Breast epithelium (tissue), 4 donors: ENCODE results near the gene TMEM17. TPM values are rescaled to one million over a fixed set of nuclear protein-coding genes. Genes with fewer than 3 reads are reported as not detected.

Experiments used
- DNase-seq, 2 donors: peaks; one replicate each; pipeline ENCODE4 v3.0.0-alpha.2; 2019; ENCODE audit warnings: low spot score in 2 of 2
- H3K27ac ChIP-seq, 2 donors: fragments of 200-600 bp; sonication (generic) in 1 of 2; one replicate each; pipeline ENCODE4 v1.5.1; 2016 to 2019; ENCODE audit warnings: mild to moderate bottlenecking in 1 of 2
- H3K27me3 ChIP-seq, 2 donors: fragments of 200-600 bp; sonication (generic) in 1 of 2; one replicate each; pipeline versions ENCODE4 v1.5.1 to v1.6.0; 2017 to 2019; ENCODE audit warnings: control low read depth in 1 of 2, mild to moderate bottlenecking in 1 of 2
- H3K36me3 ChIP-seq: fragments of 200-600 bp; one replicate; pipeline ENCODE4 v1.5.1; 2019
- H3K4me1 ChIP-seq, 2 donors: fragments of 200-600 bp; sonication (generic); one replicate each; pipeline ENCODE4 v1.5.1; 2016 to 2019; ENCODE audit warnings: control low read depth in 1 of 2
- H3K4me3 ChIP-seq, 3 donors: fragments of 200-600 bp; sonication (generic); 1 replicate in 2 of 3; 2 replicates in 1 of 3; pipeline ENCODE4 v1.5.1; 2016 to 2019; ENCODE audit warnings: mild to moderate bottlenecking in 3 of 3, moderate library complexity in 2 of 3
- H3K9me3 ChIP-seq, 2 donors: fragments of 200-600 bp; sonication (generic) in 1 of 2; one replicate each; pipeline ENCODE4 v1.5.1; 2016 to 2019; ENCODE audit warnings: control low read depth in 1 of 2
- CTCF ChIP-seq, 3 donors: fragments of 450-650 bp; IDR thresholded peaks; one replicate each; pipeline ENCODE4 v1.5.1; 2016 to 2017; ENCODE audit warnings: antibody characterized with exemption in 3 of 3, mild to moderate bottlenecking in 3 of 3, moderate library complexity in 3 of 3
- POLR2A ChIP-seq: fragments of 450-650 bp; IDR thresholded peaks from one replicate; pipeline ENCODE4 v1.6.1; 2016; ENCODE audit warnings: antibody characterized with exemption, mild to moderate bottlenecking, moderate library complexity
- POLR2AphosphoS5 ChIP-seq, 3 donors: sonication (generic); formaldehyde crosslinking; IDR thresholded peaks; one replicate each; pipeline ENCODE4 v1.6.1; 2017; ENCODE audit warnings: antibody characterized with exemption in 3 of 3
- intact Hi-C: fragments of 100-400 bp; cut with DNase I; formaldehyde crosslinking; loops from one replicate; pipeline ENCODE4 v1.15.1; 2023; ENCODE audit warnings: low total_unique reads
- total RNA-seq, 3 donors: library from RNA; depleted of rRNA; stranded (reverse); fragments of >200 nt; gene quantifications; one replicate each; pipeline ENCODE4 v1.1.0, GENCODE V29; 2016

The TMEM17 gene
- total RNA-seq, 3 donors from 2014 or later, result 0.33 to 3.4 (median 2.3) TPM

DNA sequence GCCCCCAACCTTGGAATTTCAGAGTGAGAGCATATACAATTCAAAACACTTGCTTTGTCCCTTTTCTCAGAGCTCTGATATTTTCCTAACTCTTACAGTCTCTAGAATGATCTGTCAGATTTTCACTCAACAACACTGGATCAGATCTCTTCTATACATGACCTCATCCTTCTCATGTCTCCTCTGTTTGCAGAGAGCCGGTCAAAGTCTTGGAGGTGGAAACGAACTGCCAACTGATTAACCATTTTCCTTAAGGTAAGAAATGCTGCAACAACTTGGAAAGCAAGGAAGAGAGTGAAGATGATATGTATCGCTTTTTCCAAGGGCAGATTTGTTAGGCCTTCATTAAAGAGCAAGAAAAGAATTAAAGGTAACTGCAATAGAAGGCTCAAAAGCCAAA lies 4.9 kb downstream of the TMEM17 start:
- no peaks in the 10 kb centered on the region for H3K9me3 ChIP-seq
- H3K27ac ChIP-seq, result no peak overlapping the region
- H3K36me3 ChIP-seq, result no peaks in the 10 kb centered on the region
- TF ChIP-seq CTCF (IDR thresholded peaks at IDR 0.05) (no peak), POLR2AphosphoS5 (IDR thresholded peaks at IDR 0.05) (no peak), POLR2A (no peak)
- no peaks in the 10 kb centered on the region for H3K4me1 ChIP-seq
- DNase-seq, result no peak
- H3K4me3 ChIP-seq, result no peak overlapping the region
- intact Hi-C loops, result no loop called here
- no peaks in the 10 kb centered on the region for H3K27me3 ChIP-seq

DNA sequence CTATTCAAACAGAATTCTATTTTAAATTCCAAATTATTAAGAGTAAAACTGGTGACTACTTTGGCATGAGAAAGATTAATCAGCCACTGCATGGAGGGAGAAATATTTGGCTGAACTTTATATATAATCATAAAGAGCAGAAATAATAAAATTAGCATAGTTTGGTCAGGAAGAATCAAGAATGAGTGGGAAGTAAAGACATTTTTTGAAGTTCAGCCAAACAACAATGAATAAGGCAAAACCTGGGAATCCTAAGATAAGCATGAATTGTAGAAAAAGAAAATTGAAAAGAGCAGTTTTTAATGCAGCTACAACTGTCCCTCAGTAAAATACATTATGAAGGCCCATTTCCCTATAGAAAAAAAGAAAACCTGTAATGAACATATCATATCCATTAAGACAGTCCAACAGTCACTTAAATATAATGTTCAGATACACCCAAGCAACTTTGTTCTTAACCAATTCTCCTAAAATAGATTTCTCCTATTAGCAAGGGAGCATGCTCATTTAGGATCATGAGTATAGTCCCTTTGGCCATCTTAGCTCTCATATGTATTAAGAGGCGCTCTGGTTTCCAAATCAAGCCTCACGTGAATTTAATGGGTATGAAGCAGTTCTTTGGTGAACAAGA lies 6.5 kb downstream of the TMEM17 start:
- H3K27ac ChIP-seq, result no peak overlapping the region
- no peaks in the 10 kb centered on the region for H3K4me1 ChIP-seq
- no peaks in the 10 kb centered on the region for H3K36me3 ChIP-seq
- no peaks in the 10 kb centered on the region for H3K27me3 ChIP-seq
- no peaks in the 10 kb centered on the region for H3K9me3 ChIP-seq
- no peak for DNase-seq
- no peak for TF ChIP-seq CTCF (IDR thresholded peaks at IDR 0.05)
- TF ChIP-seq POLR2AphosphoS5 (IDR thresholded peaks at IDR 0.05), result no peak
- no peak for TF ChIP-seq POLR2A
- intact Hi-C loops, result no loop called here
- H3K4me3 ChIP-seq, result no peak overlapping the region

- H3K4me1 ChIP-seq, result no peaks in the 10 kb centered on the region
- intact Hi-C loops, result no loop called here
- DNase-seq, result no peak
- no peak for TF ChIP-seq POLR2AphosphoS5 (IDR thresholded peaks at IDR 0.05)
- TF ChIP-seq CTCF (IDR thresholded peaks at IDR 0.05), result no peak
- TF ChIP-seq POLR2A, result no peak
- no peaks in the 10 kb centered on the region for H3K27me3 ChIP-seq
- H3K27ac ChIP-seq, result no peak overlapping the region
- no peak overlapping the region for H3K4me3 ChIP-seq
- H3K9me3 ChIP-seq, result no peaks in the 10 kb centered on the region
- no peaks in the 10 kb centered on the region for H3K36me3 ChIP-seq
Observed at GRCh38 chr2:62498739-62499138, 7.3 kb downstream of the TMEM17 start.

- DNase-seq, result no peak
- H3K36me3 ChIP-seq, result no peaks in the 10 kb centered on the region
- H3K27me3 ChIP-seq, result no peaks in the 10 kb centered on the region
- H3K4me3 ChIP-seq, result no peak overlapping the region
- no peak for TF ChIP-seq CTCF (IDR thresholded peaks at IDR 0.05)
- TF ChIP-seq POLR2A, result no peak
- TF ChIP-seq POLR2AphosphoS5 (IDR thresholded peaks at IDR 0.05), result no peak
- no peak overlapping the region for H3K27ac ChIP-seq
- H3K4me1 ChIP-seq, result no peaks in the 10 kb centered on the region
- H3K9me3 ChIP-seq, result no peaks in the 10 kb centered on the region
- intact Hi-C loops, result loop anchor here (2.0 kb wide), 1 partner anchor 21 kb away; no protein-coding TSS in a partner anchor
Observed at GRCh38 chr2:62495761-62496160, 10.2 kb downstream of the TMEM17 start.

DNA sequence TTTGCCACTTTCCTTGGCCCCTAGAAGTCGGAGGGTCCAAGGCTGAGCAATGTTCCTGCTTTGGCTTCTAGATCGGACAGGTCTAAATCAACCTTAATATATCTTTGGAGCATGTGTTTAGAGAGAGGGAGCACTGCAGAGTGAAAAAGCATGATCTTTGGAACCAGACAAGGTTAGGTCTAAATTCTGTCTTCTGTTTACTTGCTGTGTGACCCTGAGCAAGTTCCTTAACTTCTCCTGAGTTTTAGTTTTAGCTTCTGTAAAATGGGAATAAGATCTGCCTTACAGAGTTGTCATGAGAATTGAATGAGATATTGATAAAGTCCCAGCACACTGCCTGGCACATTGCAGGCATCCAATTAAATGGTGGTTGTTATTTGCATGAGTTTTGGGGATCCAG lies 13.9 kb downstream of the TMEM17 start:
- Histone ChIP-seq H3K4me3 (no peak overlapping the region), H3K36me3 (no peaks in the 10 kb centered on the region), H3K27ac (no peak overlapping the region), H3K4me1 (no peaks in the 10 kb centered on the region), H3K27me3 (no peaks in the 10 kb centered on the region), H3K9me3 (no peaks in the 10 kb centered on the region)
- DNase-seq, result no peak
- intact Hi-C loops, result no loop called here
- TF ChIP-seq POLR2A (no peak), POLR2AphosphoS5 (IDR thresholded peaks at IDR 0.05) (no peak), CTCF (IDR thresholded peaks at IDR 0.05) (no peak)
